Measurements from ENCODE around the gene POU6F2.

Gene POU6F2

GRCh38 chr7:39248692-39249090, 271.0 kb downstream of the POU6F2 start:
- DNase-seq (ENCODE audit: low spot score): no peak

GRCh38 chr7:39249635-39250152, 272.0 kb downstream of the POU6F2 start:
- no peak for DNase-seq (ENCODE audit: low spot score)

- DNase-seq (ENCODE audit: low spot score): no peak
These were observed 275.2 kb downstream of the POU6F2 start for GRCh38 chr7:39252916-39253315.

GRCh38 chr7:39259391-39260003, 281.8 kb downstream of the POU6F2 start:
- DNase-seq (ENCODE audit: low spot score): no peak

GRCh38 chr7:39260279-39260844, 282.7 kb downstream of the POU6F2 start:
- no peak for DNase-seq (ENCODE audit: low spot score)

- no peak for DNase-seq (ENCODE audit: low spot score)
These were observed 284.1 kb downstream of the POU6F2 start for GRCh38 chr7:39261771-39262170.

- DNase-seq (ENCODE audit: low spot score): no peak
These were observed 288.2 kb downstream of the POU6F2 start for GRCh38 chr7:39265641-39266591.

- no peak for DNase-seq (ENCODE audit: low spot score)
These were observed 291.3 kb downstream of the POU6F2 start for GRCh38 chr7:39269034-39269433.

GRCh38 chr7:39270018-39270417, 292.3 kb downstream of the POU6F2 start:
- DNase-seq (ENCODE audit: low spot score): no peak

- peak; percentile 30 for DNase-seq (ENCODE audit: low spot score)
These were observed 293.7 kb downstream of the POU6F2 start for GRCh38 chr7:39271402-39271801.

- no peak for DNase-seq (ENCODE audit: low spot score)
These were observed 294.4 kb downstream of the POU6F2 start for GRCh38 chr7:39272111-39272510.

GRCh38 chr7:39272691-39273090, 295.0 kb downstream of the POU6F2 start:
- no peak for DNase-seq (ENCODE audit: low spot score)

- DNase-seq (ENCODE audit: low spot score): no peak
These were observed 302.6 kb downstream of the POU6F2 start for GRCh38 chr7:39280337-39280736.

- no peak for DNase-seq (ENCODE audit: low spot score)
These were observed 307.5 kb downstream of the POU6F2 start for GRCh38 chr7:39285256-39285655.

- DNase-seq (ENCODE audit: low spot score): no peak
These were observed 310.6 kb downstream of the POU6F2 start for GRCh38 chr7:39288303-39288702.

- no peak for DNase-seq (ENCODE audit: low spot score)
These were observed 314.1 kb downstream of the POU6F2 start for GRCh38 chr7:39291628-39292410.

- DNase-seq (ENCODE audit: low spot score): no peak
These were observed 315.5 kb downstream of the POU6F2 start for GRCh38 chr7:39293056-39293823.

- DNase-seq (ENCODE audit: low spot score): no peak
These were observed 316.3 kb downstream of the POU6F2 start for GRCh38 chr7:39294022-39294421.

- DNase-seq (ENCODE audit: low spot score): no peak
These were observed 318.1 kb downstream of the POU6F2 start for GRCh38 chr7:39295796-39296195.

GRCh38 chr7:39299695-39300094, 322.0 kb downstream of the POU6F2 start:
- no peak for DNase-seq (ENCODE audit: low spot score)

GRCh38 chr7:39300276-39300675, 322.6 kb downstream of the POU6F2 start:
- no peak for DNase-seq (ENCODE audit: low spot score)

Measured in SK-N-DZ (cell line).